Mammary epithelial cell (primary cell): ENCODE measurements around the gene FERMT2.

ENCODE experiments used
- CTCF ChIP-seq, 2 donors: IDR thresholded peaks in 1 of 2; conservative IDR thresholded peaks in 1 of 2; 2 replicates each; pipeline ENCODE4 v1.5.1; 2011 to 2012; ENCODE audit warnings: inconsistent platforms in 2 of 2, low read length in 2 of 2, mild to moderate bottlenecking in 2 of 2, control low read depth in 1 of 2, low read depth in 1 of 2; ENCODE audit not compliant: insufficient read depth in 1 of 2; ENCODE audit errors: extremely low read depth in 1 of 2
- EZH2 ChIP-seq: IDR thresholded peaks from 2 replicates; pipeline ENCODE4 v1.6.1; 2012; ENCODE audit warnings: low read length, inconsistent platforms, borderline replicate concordance

- TF ChIP-seq CTCF (conservative IDR thresholded peaks at IDR 0.05 in 1 of 2, IDR thresholded peaks at IDR 0.05 in 1 of 2; ENCODE audit: extremely low read depth in 1 of 2, insufficient read depth in 1 of 2, low read depth in 1 of 2, low read length in 2 of 2), result no peak
- no peak for TF ChIP-seq EZH2
Measured at GRCh38 chr14:52977798-52978197, 26.9 kb upstream of the FERMT2 start.
